Adipose tissue (tissue), 3 donors: ENCODE data around the gene ANKRD39. TPM values are rescaled to one million over a fixed set of nuclear protein-coding genes. Genes with fewer than 3 reads are reported as not detected.
"Not testable (repeated sequence)": the region's sequence is repeated elsewhere in the genome, so short reads cannot be mapped to it uniquely, and the experiment has no call there.

Experiments used
- H3K27ac ChIP-seq: one replicate; pipeline ENCODE4 v1.5.1; 2013; ENCODE audit warnings: low read depth, low read length
- WGBS, 3 donors: extraction: QIAGEN DNeasy Blood & Tissue Kit; methylation state at CpG; one replicate each; pipeline ENCODE4 v1.1.7; 2013; 5-methylcytosine and 5-hydroxymethylcytosine counted together
- polyA plus RNA-seq, 3 donors: library from polyadenylated mRNA; stranded (reverse); fragments of 200-250 nt; gene quantifications; one replicate each; pipeline ENCODE4 v1.2.3, GENCODE V29; 2013
- donor health status: healthy with polysubstance abuse.
- donor health status: Bipolar disorder and iron deficiency.
- donor health status: healthy.

ANKRD39 gene
- polyA plus RNA-seq, 3 donors = 9.4 to 14.5 (median 11.0) TPM

- no peak overlapping the region for H3K27ac ChIP-seq
Measured at GRCh38 chr2:96806468-96807126, 51.2 kb downstream of the ANKRD39 start.

GRCh38 chr2:96805946-96806345 is 51.9 kb downstream of the ANKRD39 start:
- 92 to 96% (median 95%) methylated on average over 11 to 16 of the region's 20 CpGs for WGBS, 3 donors
- H3K27ac ChIP-seq = not testable (repeated sequence)

More at GRCh38 chr2:96806468-96807126, 51.2 kb downstream of the ANKRD39 start:
- WGBS, 3 donors = 86 to 88% (median 87%) methylated on average over 23 of the region's 23 CpGs

- H3K27ac ChIP-seq = no peak overlapping the region
Measured at GRCh38 chr2:96804986-96805385, 52.8 kb downstream of the ANKRD39 start.

- H3K27ac ChIP-seq = no peak overlapping the region
- WGBS, 3 donors = 88 to 97% (median 95%) methylated on average over 7 of the region's 7 CpGs
Measured at GRCh38 chr2:96802721-96803120, 55.1 kb downstream of the ANKRD39 start.

GRCh38 chr2:96801786-96802595 is 55.8 kb downstream of the ANKRD39 start:
- WGBS, 3 donors = 80 to 83% (median 81%) methylated on average over 10 of the region's 10 CpGs
- no peak overlapping the region for H3K27ac ChIP-seq

DNA sequence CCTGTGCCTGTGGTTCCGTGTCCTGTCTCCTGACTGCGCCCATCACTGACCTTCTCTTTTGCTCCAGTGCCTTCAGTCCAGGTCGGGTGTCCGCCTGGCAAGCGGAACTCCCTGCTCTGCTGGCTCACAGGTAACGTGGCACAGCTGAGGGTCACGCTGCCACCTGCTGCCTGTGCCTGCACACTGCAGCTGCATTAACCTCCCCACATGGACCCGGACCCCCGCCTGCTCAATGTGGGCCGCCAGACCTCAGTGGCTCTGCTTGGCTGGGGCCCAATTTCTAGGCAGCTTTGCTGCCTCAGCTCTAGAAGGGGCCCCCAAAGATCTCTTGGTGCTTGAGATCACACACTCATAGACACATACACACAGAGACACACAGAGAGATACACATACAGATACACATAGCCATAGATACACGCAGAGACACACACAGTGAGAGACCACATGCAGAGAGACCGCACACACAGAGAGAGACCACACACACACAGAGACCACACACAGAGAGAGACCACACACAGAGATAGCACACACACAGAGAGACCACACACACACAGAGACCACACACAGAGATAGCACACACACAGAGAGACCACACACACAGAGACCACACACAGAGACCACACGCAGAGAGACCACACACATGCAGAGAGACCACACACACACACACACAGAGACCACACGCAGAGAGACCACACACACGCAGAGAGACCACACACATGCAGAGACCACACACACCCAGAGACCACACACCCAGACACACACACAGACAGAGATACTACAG is 56.6 kb downstream of the ANKRD39 start:
- no peak overlapping the region for H3K27ac ChIP-seq
- WGBS, 3 donors = 38 to 48% (median 47%) methylated on average over 14 to 15 of the region's 15 CpGs

GRCh38 chr2:96800061-96801004 is 57.5 kb downstream of the ANKRD39 start:
- WGBS, 3 donors = 81 to 89% (median 84%) methylated on average over 25 to 27 of the region's 27 CpGs
- H3K27ac ChIP-seq = no peak overlapping the region

DNA sequence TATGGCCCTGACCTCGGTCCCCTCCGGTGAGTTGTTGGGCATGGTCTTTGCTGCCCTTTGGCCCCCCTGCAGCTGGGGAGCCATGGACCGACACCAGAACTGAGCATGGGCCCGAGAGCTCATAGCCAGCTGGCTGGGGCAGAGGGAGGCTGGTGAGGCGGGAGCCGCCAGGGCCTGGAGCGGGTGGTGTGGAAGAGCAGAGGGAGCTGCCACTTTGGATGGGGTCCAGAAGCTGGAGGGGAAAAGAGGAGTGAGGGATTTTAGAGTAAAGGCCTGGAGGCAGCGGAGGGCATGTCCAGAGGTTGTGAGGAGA is 58.2 kb downstream of the ANKRD39 start:
- H3K27ac ChIP-seq = peak overlapping the region; percentile 19
- WGBS, 3 donors = 89 to 93% (median 90%) methylated on average over 8 of the region's 8 CpGs

DNA sequence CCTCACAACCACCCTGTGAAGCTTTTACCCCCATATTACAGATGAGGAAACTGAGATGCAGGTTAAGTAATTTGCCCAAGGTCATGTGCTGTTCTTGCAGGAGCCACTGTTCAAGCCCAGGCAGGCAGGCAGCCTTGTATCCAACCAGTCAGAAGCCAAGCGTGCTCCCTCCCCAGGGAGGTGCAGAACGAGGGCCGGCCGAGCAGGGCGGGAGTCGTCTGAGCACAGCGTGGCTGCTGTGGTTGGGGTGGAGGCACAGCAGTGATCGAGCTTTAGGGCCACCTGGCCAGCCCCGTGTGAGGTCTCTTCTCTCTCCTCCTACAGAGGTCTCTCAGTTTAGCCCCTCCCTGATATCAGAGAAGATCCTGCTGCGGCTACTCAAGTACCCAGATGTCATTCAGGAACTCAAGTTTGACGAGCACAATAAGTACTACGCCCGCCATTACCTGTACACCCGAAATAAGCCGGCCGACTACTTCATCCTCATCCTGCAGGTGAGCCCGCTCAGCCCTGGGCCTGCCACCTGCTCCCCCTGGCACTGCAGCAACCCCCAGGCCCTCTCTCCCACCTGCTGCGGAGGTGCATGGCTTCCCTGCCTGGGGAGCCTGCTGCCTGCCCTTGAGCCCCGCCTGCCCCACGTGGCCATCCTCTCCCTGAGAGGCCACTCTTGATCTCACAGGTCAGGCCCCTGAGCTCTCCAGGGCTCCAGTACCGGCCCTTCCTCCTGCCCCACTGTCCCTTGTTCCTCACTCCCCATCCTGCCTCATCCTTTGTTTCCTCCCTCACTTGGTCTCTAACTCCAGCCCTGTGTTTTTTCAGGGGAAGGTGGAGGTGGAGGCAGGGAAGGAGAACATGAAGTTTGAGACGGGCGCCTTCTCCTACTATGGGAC is 58.8 kb downstream of the ANKRD39 start:
- WGBS, 3 donors = 86 to 90% (median 88%) methylated on average over 21 to 23 of the region's 23 CpGs

More for the DNA sequence above, 58.8 kb downstream of the ANKRD39 start:
- no peak overlapping the region for H3K27ac ChIP-seq

Other genes with a start within 250 kb of the ANKRD39 start
- 10 to 100 TPM; 10.7 to 19.6 (median 13.8) TPM for gene KANSL3, start 219.7 kb downstream of the ANKRD39 start, polyA plus RNA-seq
- under 1 TPM in 1 of 3 donors, not detected in 2; 0.49 TPM for gene FER1L5, start 215.3 kb downstream of the ANKRD39 start, polyA plus RNA-seq
- 10 to 100 TPM in 2 of 3 donors, 1 to 10 TPM in 1; 6.2 to 11.7 (median 10.2) TPM for gene LMAN2L, start 118.0 kb downstream of the ANKRD39 start, polyA plus RNA-seq
- 1 to 10 TPM in 2 of 3 donors, under 1 TPM in 1; 0.79 to 4.1 (median 2.1) TPM for gene CNNM4, start 97.1 kb downstream of the ANKRD39 start, polyA plus RNA-seq
- 10 to 100 TPM in 1 of 3 donors, 1 to 10 TPM in 2; 3.6 to 17.9 (median 8.3) TPM for gene CNNM3, start 41.7 kb downstream of the ANKRD39 start, polyA plus RNA-seq
- 1 to 10 TPM in 2 of 3 donors, under 1 TPM in 1; 0.22 to 2.7 (median 1.0) TPM for gene ANKRD23, start 14.0 kb downstream of the ANKRD39 start, polyA plus RNA-seq
- 10 to 100 TPM in 2 of 3 donors, 1 to 10 TPM in 1; 8.2 to 41.2 (median 30.2) TPM for gene SEMA4C, start 12.1 kb upstream of the ANKRD39 start, polyA plus RNA-seq
- 1 to 10 TPM in 1 of 3 donors, under 1 TPM in 2; 0.09 to 1.8 (median 0.79) TPM for gene FAM178B, start 128.6 kb upstream of the ANKRD39 start, polyA plus RNA-seq
- 10 to 100 TPM in 2 of 3 donors, 1 to 10 TPM in 1; 9.0 to 12.8 (median 11.8) TPM for gene FAHD2B, start 236.9 kb upstream of the ANKRD39 start, polyA plus RNA-seq